OCI-LY1 (cell line): ENCODE measurements around the gene MRTFA.

Source experiments
- CTCF ChIP-seq: fragments of 200-600 bp; sonication (generic), shearing (Covaris generic); IDR thresholded peaks from 2 replicates; pipeline ENCODE4 v1.5.1; 2017; ENCODE audit warnings: mild to moderate bottlenecking, antibody characterized with exemption, low read length, moderate library complexity, mixed read lengths
- EZH2 ChIP-seq: fragments of 200-600 bp; sonication (generic), shearing (Covaris generic); IDR thresholded peaks from 2 replicates; pipeline ENCODE4 v1.8.0; 2017; ENCODE audit warnings: borderline replicate concordance, mixed run types, mild to moderate bottlenecking, antibody characterized with exemption, low read length, moderate library complexity, mixed read lengths

DNA sequence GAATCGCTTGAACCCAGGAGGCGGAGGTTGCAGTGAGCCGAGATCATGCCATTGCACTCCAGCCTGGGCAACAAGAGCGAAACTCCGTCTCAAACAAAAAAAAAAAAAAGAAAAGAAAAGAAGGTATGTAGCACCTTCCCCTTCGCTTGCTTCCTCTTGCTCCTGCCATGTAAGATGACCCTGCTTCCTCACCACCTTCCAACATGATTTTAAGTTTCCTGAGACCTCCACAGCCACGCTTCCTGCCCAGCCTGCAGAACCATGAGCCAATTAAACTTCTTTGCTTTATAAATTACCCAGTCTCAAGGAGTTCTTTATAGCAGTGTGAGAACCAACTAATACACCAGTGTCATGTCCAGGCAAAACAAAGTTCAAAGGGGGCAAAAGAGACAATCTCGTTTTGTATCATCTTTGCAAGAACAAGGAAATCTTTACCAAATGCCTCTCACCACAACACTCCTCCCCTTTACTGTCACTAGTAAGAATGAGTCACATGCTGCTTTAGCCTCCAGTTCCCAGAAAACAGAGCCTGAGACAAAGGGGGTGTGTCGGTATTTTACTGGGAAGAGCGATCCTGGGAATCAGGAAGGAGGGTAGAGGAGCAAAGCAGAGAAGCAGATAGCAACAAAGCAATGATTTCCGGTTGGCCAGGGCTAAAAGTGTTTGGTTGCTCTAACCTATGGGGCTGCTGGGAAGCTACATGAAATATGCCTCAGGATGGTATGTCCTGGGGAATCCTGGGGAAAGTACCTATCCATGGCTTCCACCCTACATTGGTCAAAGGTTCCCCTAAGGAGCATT, 32.3 kb upstream of the MRTFA start:
- TF ChIP-seq CTCF = no peak
- TF ChIP-seq EZH2 = no peak
